H54 (cell line): ENCODE measurements around the gene CEPT1.
A peak's percentile ranks its signal among the peaks of the same experiment; 100 is the strongest.

Experiments used
- DNase-seq: peaks from one replicate; pipeline ENCODE4 v3.0.0; 2011; ENCODE audit warnings: low spot score, mixed read lengths; ENCODE audit not compliant: insufficient read length
- FAIRE-seq: peaks from 3 replicates; lab custom pipeline; 2011; peaks lifted over from hg19 to GRCh38; lab: Jason Lieb, UNC
- POLR2A ChIP-seq: IDR thresholded peaks from 2 replicates; pipeline ENCODE4 v1.6.1; 2011; ENCODE audit warnings: low read depth, mild to moderate bottlenecking, low read length

The CEPT1 gene

DNA sequence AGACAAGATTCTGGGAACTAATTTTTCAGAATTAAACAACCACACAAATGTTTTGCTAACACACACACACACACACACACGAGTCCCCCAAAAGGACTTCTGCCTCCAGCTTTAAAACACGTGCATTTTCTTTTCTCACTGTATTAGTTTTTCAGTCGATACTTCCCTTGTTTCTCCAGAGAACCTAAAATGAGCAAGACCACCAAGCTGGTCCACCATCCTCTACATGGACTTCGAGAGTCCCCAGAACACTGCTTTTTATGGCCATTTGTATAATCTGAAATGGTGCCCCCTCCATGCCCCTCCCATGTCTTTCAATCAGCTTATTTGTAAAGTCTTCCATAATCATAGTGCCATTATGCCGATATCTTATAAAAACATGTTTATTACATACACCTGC lies 76.7 kb downstream of the CEPT1 start:
- FAIRE-seq, result no peak
- TF ChIP-seq POLR2A, result no peak

DNA sequence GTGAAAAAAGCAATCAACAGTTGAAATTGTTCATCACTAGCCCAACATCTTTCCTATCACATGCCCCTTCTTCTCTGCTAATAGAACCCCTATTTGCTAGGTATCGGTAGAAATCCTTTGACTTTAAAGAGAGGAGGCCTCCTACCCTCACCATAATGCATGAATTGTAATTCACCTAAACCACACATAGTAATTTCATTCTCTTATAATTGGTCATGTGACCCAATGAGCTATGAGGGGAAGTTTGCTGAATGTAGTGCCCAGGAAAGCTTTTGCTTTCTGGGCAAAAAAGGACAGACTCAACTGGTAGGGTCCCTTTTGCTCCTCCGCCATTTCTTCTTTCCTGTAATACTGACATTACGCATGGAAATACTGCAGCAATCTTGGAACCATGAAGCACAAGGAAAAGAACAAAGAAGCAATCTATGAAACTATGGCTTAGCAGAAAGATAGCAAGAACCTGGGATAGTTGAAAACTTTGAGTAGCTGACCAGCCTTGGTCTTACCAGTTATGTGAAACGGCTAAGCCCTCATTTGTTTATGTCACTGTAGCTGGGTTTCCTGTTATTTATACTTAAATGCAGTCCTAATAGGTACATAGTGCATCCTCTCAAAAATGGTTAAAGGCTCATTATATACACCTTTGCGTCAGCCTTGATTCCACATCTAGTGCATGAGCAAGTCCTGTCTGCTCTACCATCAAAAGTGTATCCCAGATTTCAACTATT lies 77.3 kb downstream of the CEPT1 start:
- no peak for FAIRE-seq
- no peak for DNase-seq
- TF ChIP-seq POLR2A, result no peak

More for the DNA sequence above, 76.7 kb downstream of the CEPT1 start:
- no peak for DNase-seq

DNA sequence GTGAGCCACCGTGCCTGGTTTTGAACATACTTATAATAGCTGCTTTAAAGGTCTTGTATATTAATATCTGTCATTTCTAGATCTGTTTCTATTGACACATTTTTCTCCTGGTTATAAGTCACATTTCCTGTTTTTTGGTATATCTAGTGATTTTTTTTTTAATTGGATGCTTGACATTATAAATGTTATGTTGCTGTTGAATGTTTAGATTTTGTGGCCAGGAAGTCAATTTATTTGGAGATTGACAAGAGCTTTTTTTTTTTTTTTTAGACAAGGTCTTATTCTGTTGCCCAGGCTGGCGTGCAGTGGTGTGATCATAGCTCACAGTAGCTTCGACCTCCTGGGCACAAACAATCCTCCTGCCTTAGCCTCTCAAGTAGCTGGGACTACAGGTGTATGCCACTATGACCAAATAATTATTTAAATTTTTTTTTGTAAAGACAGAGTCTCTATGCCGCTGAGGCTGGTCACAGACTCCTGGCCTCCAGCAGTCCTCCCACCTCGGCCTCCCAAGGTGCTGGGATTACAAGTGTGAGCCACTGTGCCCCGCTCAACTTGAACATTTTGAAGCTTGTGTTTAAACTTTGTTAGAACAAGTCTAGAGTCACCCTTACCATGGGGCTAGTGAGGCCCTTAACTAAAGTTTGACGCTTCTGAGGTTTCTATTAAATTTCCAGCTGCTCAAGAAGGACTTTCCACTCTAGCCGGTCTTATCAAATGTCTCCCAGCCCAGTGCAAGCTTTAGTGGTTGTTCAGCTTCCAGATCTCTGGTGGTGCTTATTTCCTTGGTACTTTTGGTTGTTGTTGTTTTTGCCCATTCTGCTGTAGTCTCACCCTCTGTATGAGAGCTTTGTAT lies 78.9 kb downstream of the CEPT1 start:
- no peak for FAIRE-seq
- no peak for TF ChIP-seq POLR2A
- no peak for DNase-seq

DNA sequence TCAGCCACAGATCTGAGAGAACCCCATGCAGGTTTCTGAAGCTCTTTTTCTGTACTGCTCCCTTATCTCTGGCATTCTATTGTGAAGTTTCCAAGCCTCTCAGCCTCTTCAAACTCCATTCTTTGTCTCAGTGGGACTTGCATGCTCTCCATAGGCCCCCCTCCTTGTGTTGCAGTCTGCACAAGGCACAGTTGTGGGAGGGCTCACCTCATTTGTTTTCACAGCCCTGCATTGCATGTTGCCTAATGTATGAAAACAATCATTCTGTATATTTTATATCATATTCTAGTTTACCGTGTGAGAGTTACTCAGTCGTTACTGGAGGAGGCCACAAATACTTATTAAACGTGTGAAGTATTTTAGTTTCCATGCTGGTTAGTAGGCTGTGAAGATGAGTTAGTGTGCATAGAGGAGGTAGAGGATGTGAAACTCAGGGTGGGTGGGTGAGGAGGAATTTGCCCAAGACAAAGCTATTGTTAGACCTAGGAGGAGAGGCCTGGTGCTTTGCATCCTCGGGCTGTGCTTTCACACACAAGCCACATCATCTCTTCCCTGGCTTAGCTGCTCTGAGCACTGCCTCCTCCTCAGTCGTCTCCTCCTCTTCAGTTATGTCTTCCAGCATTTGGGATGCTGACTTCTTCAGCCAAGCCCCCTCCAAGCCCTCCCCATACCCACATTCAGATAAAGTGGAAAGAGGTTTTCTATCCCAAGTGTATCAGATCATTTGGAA lies 79.7 kb downstream of the CEPT1 start:
- DNase-seq (no peak), FAIRE-seq (no peak)
- no peak for TF ChIP-seq POLR2A

DNA sequence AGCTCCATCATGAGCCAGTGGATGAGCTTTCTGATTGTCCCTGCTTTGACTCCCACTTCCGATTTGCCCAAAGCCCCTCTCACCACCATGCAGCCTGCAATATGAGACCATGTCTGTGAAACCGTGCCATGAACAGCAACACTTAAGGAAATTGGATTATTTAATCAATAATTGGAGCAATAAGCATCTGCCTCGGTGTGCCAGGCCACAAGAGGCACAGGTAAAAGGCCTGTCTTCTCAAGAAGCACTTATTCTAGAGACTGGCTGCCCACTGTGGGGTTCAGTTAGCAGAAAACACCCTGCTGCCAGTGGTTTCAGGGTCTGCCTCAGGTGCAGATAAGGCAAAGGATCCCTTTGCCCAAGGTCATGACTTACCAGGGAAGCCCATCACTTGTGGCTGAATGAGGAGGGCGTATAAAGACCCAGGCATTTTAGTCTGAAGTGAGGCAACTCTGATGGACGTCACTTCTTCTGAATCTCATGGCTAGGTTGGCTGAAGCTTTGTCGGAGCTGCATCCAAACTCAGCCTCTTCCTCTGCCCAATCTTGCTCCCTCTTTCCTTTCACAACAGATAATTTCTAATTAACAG lies 80.4 kb downstream of the CEPT1 start:
- FAIRE-seq (no peak), DNase-seq (no peak)
- TF ChIP-seq POLR2A, result no peak

DNA sequence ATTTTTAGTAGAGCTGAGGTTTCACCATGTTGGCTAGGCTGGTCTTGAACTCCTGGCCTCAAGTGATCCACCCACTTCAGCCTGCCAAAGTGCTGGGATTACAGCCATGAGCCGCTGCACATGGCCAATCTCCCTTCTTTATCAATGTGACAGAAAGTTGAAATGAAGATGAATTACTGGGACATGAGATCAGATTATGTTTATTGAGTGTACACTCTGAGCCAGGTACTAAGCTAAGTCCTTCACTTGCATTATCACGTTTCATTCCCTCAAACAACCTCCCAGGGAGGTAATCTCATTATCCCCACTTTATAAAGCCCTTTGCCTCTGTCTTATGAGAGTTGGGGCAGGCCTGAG lies 81.2 kb downstream of the CEPT1 start:
- FAIRE-seq (no peak), DNase-seq (no peak)
- no peak for TF ChIP-seq POLR2A

DNA sequence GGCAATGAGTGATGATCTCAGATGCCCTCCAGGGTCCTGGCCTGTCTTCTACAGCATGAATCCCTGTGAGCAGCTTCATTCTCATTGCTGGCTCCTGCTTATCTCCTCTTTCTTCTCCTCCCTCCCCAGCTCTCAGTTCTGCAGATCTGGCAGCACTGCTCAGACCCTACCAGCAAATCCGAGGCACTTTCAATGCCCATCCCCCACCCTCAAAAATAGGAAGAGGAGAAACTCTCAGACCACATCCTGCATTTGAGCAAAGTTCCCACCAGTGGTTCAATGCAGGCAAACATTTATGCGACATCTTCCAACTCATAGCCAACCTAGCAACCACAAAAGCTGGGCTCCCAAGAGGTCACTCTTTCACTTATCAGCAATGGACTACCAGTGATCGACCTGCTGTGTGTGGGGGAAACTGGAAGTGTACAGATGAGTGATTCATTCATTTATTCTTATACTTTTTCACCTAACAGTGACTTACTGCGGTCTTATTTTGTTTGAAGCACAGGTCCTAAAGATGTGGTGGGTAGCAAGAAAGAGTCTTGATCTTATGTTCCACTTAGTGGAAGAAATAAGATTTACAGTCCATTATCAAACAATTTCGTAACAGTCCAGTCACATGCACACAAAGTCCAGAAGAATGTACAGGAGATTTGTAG lies 81.7 kb downstream of the CEPT1 start:
- FAIRE-seq, result no peak

DNA sequence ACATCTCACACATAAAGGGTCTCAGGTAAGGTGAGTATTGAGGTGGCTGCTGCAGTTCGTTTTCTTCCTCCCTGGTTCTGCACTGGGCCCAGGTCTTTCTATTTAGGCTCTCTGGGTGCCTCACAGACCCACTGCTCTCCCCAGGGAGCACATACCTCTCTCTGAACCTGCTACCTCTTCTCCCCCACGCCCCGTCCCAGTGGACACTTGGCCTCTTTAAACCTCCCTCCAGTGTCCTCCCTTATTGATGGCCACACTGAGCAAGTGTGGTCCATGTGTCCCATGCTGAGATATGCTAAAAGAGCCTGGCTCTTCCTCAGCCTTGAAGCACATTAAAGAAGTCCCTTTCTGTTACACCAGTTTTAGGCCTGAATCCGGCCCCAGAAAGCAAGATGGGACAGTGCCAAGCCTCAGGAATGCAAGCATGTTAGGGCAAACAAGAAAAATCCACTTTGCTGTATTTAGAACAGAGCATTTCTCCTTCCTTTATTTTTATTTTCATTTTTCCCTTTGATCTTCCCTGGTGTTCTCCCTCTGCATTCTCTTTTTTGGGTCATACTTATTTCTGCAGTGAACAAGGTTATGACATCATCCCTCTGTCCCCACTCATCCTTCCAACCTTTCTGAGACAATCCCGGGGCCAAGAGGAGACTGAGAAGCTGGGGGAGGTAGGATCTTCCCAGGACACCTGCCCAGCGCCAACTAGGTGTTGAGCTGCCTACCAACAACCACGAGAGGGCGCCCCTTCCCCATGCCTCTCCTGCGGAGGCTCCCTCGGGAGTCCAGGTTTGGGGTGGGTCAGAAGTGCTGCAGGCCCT lies 82.5 kb downstream of the CEPT1 start:
- TF ChIP-seq POLR2A, result no peak
- DNase-seq (peak; percentile 73), FAIRE-seq (no peak)

More for the DNA sequence above, 81.7 kb downstream of the CEPT1 start:
- TF ChIP-seq POLR2A, result no peak
- DNase-seq, result no peak

DNA sequence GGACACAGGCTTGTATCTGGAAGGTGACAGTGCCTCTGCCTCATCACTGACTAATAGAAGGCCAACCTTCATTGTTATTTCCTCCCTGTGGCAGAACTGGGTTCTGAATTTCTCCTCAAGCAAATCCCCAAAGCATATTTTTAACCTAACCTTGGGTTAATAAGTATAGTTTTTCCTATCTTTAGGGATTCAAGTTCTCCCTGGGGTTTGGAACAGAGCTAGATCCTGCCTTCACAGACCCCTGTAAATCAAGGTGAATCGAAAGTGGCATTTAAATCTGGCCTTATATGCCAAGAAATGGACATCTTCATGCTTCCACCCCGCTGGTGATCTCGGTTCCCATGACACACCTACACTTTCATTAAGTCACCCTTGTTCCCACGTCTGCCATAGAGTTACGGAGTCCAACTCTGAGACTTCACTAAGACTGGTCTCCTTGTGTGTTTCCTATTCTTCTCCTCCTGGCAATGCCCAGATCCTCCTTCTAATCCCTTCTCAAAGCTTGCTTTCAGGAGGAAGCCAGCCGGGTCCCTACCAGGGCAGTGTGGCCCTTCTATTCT lies 83.2 kb downstream of the CEPT1 start:
- TF ChIP-seq POLR2A, result no peak
- DNase-seq (no peak), FAIRE-seq (no peak)

DNA sequence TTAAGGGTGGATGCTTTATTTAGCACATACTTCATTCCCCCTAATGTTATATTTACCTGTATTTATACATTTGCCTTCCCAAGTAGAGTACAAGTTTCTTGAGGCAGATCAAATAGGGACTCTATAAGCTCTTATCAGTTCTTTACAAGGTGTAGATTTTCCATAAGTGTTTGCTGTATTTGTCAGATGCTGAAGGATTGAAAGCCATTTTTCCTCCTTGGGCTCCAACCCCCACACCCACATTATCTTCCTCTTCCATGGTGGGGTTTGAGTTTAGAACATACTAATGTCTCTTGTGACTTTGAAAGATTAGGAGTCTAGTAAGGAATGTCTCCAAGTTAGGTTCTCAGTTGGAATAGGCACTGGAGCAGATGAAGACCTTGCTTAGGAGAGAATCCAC lies 85.1 kb downstream of the CEPT1 start:
- DNase-seq (no peak), FAIRE-seq (no peak)
- no peak for TF ChIP-seq POLR2A

DNA sequence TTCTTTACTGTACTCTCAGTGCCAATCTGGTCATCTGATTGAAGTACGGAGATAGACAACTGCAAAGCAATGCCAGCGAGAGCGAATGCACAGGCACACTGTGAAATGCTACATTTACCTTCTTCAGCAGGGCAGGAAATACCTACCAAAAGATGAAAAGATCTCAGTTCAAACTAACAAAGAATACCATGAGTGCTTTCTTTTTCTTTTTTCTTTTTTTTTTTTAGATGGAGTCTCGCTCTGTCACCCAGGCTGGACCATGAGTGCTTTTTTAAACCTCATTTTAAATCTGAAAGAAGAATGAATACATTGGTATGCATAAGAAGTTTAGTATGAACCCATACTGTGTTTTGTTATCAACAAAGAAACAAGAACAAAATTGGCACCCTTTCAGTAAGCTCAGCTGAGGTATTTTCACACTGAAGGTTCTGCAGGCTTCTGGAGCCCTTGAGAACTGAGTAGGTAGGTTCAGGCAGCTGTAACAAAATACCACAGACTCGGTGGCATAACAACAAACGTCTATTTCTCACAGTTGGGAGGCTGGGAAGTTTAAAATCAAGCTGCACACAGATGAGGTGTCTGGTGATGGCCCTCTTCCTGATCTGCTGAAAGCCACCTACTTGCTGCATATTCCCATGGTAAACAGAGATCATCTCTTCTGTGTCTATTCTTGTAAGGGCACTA lies 85.8 kb downstream of the CEPT1 start:
- no peak for TF ChIP-seq POLR2A
- no peak for FAIRE-seq
- DNase-seq, result no peak

DNA sequence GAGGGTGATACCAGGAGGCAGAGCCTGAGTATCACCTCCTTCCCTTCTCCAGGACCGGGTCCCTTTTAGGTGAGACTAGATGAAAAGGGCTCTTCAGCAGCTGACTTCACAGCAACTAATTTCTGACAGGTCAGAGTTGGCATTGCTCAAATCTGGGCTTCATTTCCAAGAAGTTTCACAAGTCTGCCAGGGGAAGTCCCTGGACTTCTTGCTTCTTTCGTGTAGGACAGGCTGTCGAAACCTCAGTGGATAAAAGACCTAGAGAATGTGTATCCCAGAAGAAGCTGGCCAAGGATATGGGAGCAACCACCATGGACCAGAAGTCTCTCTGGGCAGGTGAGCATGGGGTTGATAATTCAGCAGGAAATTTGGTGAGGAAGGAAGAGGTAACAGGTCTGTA lies 87.4 kb downstream of the CEPT1 start, which contains the start of gene CHI3L2:
Gene CHI3L2 (plus strand): TSS at position 280 of the 400 bp plus-strand sequence. CDS start 17 bp downstream, at position 297.
- TF ChIP-seq POLR2A, result no peak
- FAIRE-seq (no peak), DNase-seq (no peak)
